ENCODE data around the gene SLC25A38.

DNA sequence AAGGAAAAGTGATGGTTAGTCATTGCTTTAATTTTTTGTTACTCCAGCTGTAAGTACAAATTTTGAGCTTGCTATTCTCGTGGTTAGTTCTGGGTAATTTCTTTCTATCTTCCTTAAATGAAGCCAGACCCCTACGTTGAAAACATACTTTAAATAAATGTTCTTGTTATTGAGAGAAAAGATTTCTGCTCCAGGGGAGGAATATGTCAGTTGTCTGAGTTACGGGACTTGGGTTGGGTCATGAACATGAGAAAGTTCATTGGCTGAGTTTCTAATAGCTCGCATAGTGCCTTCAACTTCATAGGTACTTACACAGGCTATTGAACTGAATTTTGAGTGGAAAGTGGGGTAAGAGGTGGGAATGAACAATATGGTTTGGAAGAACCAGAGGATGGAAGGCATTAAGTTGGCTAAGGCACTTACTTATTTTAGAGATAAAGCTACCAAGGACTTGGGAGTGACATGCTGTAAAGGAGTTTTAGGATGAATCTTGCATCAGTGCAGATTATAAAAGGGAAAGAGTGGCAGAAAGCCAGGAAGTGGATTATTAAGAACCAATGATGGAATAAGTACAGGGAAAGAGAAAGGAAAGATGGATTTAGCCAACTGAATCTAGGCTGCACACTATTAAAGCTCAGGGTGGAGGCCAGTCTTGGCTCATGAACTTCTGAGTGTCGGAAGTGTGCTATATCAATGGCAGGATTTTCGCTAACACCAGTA, 24.8 kb downstream of the SLC25A38 start:
- TF ChIP-seq, protein P1, sequence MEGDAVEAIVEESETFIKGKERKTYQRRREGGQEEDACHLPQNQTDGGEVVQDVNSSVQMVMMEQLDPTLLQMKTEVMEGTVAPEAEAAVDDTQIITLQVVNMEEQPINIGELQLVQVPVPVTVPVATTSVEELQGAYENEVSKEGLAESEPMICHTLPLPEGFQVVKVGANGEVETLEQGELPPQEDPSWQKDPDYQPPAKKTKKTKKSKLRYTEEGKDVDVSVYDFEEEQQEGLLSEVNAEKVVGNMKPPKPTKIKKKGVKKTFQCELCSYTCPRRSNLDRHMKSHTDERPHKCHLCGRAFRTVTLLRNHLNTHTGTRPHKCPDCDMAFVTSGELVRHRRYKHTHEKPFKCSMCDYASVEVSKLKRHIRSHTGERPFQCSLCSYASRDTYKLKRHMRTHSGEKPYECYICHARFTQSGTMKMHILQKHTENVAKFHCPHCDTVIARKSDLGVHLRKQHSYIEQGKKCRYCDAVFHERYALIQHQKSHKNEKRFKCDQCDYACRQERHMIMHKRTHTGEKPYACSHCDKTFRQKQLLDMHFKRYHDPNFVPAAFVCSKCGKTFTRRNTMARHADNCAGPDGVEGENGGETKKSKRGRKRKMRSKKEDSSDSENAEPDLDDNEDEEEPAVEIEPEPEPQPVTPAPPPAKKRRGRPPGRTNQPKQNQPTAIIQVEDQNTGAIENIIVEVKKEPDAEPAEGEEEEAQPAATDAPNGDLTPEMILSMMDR (conservative IDR thresholded peaks at IDR 0.05) = no peak
- TF ChIP-seq EZH2 (IDR thresholded peaks at IDR 0.05; ENCODE audit: low read depth) = no peak
